Measurements from ENCODE around the gene PROK2.

PROK2 gene

GRCh38 chr3:71786217-71786549, 1.2 kb upstream of the PROK2 start:
- peak; percentile 57 for DNase-seq

DNA sequence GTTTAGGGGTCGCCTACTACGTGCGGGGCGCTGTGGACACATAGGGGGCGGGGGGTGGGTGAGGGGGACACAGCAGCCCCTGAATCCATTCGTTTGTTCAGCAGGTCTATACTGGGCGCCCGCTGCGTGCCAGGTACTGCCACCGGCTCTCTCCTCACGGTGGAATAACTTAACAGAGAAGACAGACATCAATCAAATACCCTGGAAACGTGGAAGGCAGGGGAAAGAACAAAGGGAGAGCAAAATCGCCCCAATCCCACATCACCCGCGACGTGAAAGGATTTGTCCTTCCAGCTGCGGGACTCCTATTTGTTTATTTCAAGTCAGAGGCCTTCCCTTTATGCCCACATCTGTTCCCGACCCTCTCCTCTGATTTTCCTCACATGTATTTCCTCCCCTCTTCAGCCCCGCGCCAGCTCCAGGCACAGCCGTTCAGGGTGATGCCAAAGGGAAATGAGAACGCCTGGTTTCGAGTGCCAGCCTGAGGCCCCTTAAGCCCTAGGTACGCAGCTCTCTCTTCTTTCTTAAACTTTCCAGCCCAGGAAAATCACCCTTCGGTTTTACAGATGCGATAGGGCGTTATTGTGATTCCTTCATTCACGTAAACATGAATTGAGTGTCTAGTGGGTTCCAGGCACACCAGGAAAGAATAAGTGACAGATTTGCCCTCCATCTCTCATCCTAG, 726 bp upstream of the PROK2 start:
- DNase-seq = peak; percentile 49

DNA sequence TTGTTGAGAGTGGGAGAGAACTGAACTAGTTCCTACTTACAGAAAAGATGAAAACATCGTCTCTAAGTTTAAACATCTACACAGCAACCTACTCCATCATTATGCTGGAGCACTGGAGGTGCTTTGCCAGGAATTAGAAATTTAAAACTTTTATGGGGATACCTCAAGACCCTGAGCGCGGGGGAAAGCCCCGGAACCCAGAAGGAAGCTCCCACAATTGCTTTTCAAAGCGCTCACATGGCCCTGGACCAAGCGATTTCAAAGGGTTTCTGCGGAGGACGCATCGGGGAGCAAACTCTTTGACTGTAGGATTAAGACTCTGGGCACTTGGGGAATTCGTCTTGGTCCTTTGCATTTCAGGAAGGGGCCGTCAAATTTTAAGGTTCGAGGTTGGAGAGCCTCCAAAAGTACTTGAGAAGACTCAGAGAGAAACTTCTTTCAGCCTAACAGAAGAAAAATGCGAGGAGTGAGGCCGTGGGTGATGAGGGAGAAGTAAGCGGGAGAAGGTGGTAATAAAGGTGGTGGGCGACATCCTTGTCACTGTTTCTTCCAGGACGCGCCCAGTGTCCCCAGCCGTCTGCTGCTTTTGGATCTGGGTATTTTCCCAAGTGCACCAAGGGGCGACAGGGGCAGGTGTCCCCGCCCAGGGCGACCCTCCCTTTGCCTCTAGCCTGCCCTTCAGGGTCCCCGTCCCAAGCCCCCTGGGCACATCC, 591 bp downstream of the PROK2 start:
- no peak for DNase-seq

GRCh38 chr3:71783152-71783551, 1.8 kb downstream of the PROK2 start:
- no peak for DNase-seq

GRCh38 chr3:71780430-71780829, 4.5 kb downstream of the PROK2 start:
- no peak for DNase-seq

DNA sequence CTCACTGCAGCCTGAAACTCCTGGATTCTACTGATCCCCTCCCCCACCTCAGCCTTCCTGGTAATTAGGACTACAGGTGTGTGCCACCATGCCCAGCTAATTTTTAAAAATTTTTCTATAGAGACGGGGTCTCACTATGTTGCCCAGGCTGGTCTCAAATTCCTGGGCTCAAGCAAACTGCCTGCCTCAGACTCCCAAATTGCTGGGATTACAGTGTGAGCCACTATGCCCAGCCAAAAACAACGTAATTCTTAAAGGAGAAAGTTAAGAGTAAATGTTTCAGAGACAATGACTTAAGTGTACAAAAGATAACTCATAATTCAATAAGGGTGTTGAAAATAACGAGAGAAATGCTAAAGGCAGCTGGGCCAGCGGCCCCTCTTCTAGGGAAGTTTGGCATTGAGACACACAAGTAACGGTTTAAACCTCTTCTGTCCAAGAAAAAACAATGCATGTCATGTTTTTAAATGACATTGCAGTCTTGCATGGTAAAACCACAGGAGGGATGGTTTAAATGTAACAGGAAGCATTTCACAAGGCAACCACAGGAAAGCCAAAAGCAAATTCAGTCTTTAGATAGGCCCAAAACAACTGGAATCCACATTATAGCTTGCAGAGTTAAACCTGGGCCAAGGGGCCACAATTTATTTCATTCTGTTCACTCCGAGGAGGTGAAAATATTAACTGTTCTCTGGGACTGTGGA, 5.1 kb downstream of the PROK2 start:
- DNase-seq = no peak

DNA sequence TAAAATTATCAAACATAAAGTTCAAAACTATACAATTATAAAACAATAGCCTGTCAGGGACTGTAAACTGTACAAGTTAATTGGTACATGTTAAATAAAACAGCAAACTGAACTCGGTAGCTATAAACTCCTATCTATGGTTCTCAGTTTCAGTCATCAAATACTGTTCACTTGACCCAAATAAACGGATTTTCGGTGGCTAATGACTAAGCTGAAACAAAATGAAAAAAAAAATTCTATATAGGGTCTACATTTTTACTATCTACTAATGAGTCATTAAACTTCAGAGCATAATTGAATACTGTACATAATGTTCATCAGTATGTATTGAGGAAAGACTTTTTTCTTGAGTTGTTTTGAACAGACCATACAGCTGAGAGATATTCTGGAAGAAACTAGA, 6.6 kb downstream of the PROK2 start:
- no peak for DNase-seq

DNA sequence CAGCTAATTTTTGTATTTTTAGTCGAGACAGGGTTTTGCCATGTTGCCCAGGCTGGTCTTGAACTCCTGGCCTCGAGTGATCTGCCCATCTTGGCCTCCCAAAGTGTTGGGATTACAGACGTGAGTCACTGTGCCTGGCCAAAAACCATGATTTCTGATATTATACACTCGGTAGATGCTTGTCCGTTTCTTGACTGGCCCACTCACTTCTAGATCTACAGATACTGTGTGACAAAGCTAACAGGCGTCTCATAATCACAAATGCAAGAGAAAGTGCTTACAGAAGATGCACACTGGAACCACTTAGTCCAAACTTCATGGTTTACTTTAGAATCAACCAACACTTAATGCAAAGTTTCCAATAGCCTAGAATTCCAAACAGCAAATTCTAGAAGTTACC, 8.4 kb downstream of the PROK2 start:
- DNase-seq = no peak

- no peak for DNase-seq
These were observed 13.1 kb downstream of the PROK2 start for GRCh38 chr3:71771884-71772283.

- DNase-seq = no peak
These were observed 13.8 kb downstream of the PROK2 start for GRCh38 chr3:71771126-71771525.

DNA sequence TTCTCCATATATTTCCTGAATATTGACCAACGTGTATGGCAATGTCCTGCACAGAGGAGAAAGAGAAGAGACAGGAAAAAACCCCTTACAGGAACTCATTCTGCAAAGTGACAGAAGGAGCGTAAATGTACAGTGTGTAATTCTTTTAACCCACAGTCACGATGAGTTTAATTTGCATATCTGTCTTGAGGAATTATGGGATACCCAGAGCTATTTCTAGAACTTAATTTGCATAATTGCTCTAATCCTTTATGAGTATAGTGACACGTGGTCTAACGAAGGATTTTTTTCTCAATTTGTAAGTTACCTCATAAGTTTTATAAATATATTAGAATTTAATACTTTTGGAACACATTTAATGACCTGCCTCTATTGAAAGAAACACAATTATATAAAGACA, 21.5 kb downstream of the PROK2 start:
- DNase-seq = no peak

DNA sequence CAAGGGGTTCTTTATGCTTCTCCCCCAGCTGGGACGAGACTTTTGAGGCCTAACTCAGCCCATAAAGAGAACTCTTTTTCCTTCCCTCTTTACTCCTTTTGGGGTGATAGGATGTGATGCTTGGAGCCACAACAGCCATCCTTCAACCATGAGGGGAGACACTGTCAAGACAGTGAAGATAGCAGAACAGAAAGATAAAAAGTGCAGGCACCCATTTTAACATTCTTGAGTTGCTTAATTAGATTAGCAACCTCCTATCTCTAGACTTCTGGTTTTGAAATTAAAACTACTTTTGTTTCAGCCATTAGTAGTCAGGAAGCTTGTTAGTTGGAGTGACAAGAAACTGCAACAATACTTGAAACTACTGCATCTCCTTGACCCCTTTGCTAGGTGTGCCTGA, 24.8 kb downstream of the PROK2 start:
- DNase-seq = no peak

DNA sequence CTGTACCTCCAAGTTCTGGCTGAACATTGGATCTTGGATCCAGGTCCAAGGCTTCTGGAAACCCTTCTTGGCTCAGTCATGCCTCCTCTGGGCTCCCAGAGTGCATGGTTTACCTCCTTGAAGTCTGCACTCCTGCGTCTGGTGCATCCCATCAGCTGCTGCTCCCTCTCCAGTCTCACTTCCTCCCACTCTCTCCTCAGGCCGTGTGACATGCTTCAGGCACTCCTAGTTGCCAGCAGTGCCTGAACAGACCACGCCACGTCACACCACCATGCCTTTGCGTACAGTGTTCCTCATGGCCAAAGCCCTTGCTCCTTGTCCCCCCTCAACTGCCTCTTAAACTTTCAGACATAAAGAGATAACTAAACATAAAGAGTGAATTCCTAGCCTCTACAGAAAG, 25.5 kb downstream of the PROK2 start:
- no peak for DNase-seq

GRCh38 chr3:71758091-71758490, 26.9 kb downstream of the PROK2 start:
- DNase-seq = no peak

DNA sequence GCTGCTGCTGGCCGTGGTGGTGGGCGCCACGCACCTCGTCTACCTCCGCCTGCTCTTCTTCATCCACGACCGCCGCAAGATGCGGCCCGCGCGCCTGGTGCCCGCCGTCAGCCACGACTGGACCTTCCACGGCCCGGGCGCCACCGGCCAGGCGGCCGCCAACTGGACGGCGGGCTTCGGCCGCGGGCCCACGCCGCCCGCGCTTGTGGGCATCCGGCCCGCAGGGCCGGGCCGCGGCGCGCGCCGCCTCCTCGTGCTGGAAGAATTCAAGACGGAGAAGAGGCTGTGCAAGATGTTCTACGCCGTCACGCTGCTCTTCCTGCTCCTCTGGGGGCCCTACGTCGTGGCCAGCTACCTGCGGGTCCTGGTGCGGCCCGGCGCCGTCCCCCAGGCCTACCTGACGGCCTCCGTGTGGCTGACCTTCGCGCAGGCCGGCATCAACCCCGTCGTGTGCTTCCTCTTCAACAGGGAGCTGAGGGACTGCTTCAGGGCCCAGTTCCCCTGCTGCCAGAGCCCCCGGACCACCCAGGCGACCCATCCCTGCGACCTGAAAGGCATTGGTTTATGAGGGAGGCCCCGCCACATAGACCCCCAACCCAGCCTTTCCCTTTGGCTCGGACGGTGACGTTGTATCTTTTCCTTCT, 30.2 kb downstream of the PROK2 start:
- DNase-seq = peak; percentile 57

- peak; percentile 77 for DNase-seq
These were observed 31.0 kb downstream of the PROK2 start, which contains the start of gene GPR27 for GRCh38 chr3:71753701-71754609. GPR27 (plus strand) TSS chr3:71753855; CDS start chr3:71754050, 195 bp downstream.

DNA sequence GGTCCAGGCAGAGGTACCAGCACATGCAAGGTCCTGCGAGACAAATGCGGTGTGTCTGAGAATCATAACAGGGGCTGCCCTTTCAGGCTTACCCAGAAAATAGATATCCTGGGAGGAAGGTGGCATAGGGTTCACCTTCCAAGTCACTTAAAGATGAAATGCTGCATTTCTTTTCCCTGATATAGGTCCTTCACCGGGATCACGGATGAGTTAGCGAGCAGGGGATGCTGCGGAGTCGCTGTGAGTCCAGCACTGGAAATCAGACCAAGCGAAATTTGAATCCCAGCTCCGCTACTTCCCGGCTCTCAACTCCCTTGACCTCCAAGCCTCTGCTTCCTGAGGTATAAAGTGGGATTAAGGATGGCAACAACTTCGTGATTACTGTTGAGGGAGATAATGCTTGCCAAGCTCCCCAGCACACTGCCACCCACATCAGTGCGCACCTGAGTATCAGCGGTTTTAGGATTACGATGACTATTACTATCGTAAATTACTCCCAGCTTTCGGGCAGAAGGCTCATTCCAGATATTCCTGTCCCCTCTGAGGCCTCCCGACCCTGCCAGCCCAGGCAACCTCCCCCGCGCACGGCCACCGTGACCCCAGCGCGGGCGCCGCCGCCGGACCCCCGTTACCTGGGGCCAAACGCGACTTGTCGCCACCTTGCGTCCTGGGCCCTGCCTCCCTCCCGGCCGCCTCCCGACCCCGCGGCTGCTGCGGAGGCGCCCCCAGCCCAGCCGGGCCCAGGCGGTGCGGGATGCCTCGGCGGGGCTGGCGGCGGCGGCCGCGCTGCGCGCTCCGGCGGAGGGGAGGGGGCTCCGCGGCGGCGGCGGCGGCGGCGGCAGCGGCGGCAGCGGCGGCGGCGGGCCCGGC, 31.9 kb downstream of the PROK2 start:
- DNase-seq = no peak

DNA sequence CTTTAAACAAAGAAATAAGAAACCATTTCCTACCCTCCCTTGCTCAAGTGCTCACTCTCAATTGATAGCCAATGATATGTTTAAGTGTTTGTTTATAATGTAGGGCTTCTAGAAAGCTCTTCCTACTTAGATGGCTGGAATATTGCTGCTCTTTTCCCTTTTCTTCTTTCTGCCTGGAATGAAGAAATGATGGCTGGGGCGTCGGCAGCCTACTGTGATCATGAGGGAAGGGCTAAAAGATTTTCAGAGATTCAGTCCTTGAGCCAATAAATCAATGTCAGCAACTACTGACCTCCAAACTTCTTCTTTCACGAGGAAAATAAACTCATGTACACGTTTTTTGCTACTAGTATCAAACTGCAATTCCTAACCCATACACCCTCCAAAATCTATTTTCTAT, 33.3 kb downstream of the PROK2 start:
- no peak for DNase-seq

DNA sequence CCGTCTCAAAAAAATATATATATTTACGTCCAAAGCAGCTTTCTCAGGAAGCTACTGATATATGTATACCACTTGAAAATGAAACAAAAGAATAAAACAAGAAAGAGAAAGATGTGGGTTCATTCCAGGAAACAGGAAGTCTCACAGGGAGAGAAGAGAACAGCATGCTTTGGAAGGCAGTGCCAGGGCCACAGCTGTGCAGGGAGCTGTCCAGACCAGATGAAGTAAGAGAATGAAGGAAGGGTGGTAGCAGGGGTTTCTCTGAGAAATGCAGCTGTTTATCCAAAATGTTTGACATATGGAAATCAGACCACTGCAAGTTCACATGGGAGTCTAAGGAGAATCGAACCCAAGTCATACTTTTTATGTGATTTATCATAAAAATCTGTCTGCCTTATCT, 40.2 kb downstream of the PROK2 start:
- no peak for DNase-seq

DNA sequence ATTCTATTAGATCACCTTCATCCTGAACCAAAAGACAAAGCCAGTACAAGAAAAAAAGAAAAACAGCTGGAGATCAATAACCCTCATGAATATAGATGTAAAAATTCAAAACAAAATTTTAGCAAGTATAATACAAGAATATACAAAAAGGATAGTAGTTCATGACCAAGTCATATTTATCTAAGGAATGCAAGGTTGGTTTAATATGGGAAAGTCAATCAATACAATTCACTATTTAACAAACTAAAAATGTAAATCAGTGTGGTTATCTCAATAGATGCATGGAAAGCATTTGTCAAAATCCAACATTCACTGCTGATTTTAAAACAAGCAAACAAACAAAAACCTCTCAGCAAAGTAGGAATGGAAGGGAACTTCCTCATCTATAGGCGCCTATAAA, 42.3 kb downstream of the PROK2 start:
- no peak for DNase-seq

DNA sequence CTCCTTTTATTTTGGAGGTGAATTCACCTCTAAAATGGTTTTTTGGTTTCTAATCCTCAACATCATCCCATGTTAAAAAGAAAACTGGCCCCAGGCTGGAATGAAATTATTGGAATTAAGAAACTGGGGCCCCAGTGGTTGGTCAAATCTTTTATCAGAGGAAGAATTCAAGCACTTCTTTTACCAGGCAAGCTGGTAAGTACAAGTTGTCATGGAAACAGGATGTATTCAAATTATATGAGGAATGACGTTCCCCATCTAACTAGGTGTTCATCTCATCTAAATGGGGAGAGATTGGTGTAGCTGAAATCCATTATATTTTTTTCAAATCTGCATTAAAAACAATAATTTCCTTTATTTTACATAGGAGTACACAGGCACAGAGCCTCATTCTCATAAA, 50.1 kb downstream of the PROK2 start:
- DNase-seq = no peak

DNA sequence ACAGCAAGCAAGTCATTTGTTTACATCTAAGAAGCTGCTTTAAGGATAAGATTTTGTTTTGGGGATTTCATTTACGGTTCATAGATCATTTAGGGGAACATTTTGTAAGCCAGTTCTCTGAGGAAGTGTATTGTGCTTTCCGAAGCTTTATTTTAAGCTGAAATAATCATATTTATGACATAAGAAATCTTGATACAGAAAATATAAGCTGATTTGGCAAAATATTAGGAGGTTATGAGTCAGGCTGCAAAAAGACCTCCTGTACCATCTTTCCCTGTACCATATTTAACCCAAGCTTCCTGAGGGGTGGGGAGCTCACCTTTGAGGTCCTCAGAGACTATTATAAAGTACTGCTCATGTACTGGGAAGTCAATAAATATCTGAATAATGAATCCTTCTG, 51.6 kb downstream of the PROK2 start:
- DNase-seq = no peak

Measured in right forelimb (tissue), 1 donor.